ENCODE data around the gene PPY. TPM values are rescaled to one million over a fixed set of nuclear protein-coding genes. Genes with fewer than 3 reads are reported as not detected.
"Not testable (repeated sequence)": the region's sequence is repeated elsewhere in the genome, so short reads cannot be mapped to it uniquely, and the experiment has no call there.

The PPY gene
- total RNA-seq, 1 donor from 2014 or later = not detected

GRCh38 chr17:43966276-43966675, 24.0 kb upstream of the PPY start:
- no peak for DNase-seq (ENCODE audit: low read depth in 2 of 2)

GRCh38 chr17:43962479-43962878, 20.2 kb upstream of the PPY start:
- no peak for DNase-seq (ENCODE audit: low read depth in 2 of 2)

GRCh38 chr17:43961954-43962353, 19.7 kb upstream of the PPY start:
- DNase-seq (ENCODE audit: low read depth in 2 of 2) = no peak

- not testable (repeated sequence) for DNase-seq (ENCODE audit: low read depth in 2 of 2)
These were observed 19.0 kb upstream of the PPY start for GRCh38 chr17:43961292-43961691.

- peak in 1 of 2 donors; percentile 12 for DNase-seq (ENCODE audit: low read depth in 2 of 2)
These were observed 16.6 kb upstream of the PPY start for GRCh38 chr17:43958748-43959352.

- DNase-seq (ENCODE audit: low read depth in 2 of 2) = no peak
These were observed 13.9 kb upstream of the PPY start for GRCh38 chr17:43956222-43956621.

GRCh38 chr17:43953746-43954145, 11.5 kb upstream of the PPY start, which contains the start of gene PYY:
Gene PYY, minus strand, starts transcription at chr17:43953940. Its CDS starts 457 bp downstream, at chr17:43953483.
- DNase-seq (ENCODE audit: low read depth in 2 of 2) = no peak

GRCh38 chr17:43952724-43953666, 10.7 kb upstream of the PPY start:
- DNase-seq (ENCODE audit: low read depth in 2 of 2) = no peak

- DNase-seq (ENCODE audit: low read depth in 2 of 2) = peak in 1 of 2 donors; percentile 15
These were observed 10.1 kb upstream of the PPY start for GRCh38 chr17:43952351-43952723.

GRCh38 chr17:43951750-43952149, 9.5 kb upstream of the PPY start:
- no peak for DNase-seq (ENCODE audit: low read depth in 2 of 2)

GRCh38 chr17:43950554-43950953, 8.3 kb upstream of the PPY start:
- no peak for DNase-seq (ENCODE audit: low read depth in 2 of 2)

- DNase-seq (ENCODE audit: low read depth in 2 of 2) = no peak
These were observed 7.5 kb upstream of the PPY start for GRCh38 chr17:43949781-43950180.

GRCh38 chr17:43946781-43947180, 4.5 kb upstream of the PPY start:
- DNase-seq (ENCODE audit: low read depth in 2 of 2) = no peak

GRCh38 chr17:43945074-43945829, 3.0 kb upstream of the PPY start:
- no peak for DNase-seq (ENCODE audit: low read depth in 2 of 2)

- peak in 1 of 2 donors; percentile 25 for DNase-seq (ENCODE audit: low read depth in 2 of 2)
These were observed 1.6 kb downstream of the PPY start for GRCh38 chr17:43940630-43941029.

- no peak for DNase-seq (ENCODE audit: low read depth in 2 of 2)
These were observed 2.4 kb downstream of the PPY start for GRCh38 chr17:43939886-43940285.

GRCh38 chr17:43939452-43939851, 2.8 kb downstream of the PPY start:
- not testable (repeated sequence) for DNase-seq (ENCODE audit: low read depth in 2 of 2)

GRCh38 chr17:43938838-43939182, 3.5 kb downstream of the PPY start:
- no peak for DNase-seq (ENCODE audit: low read depth in 2 of 2)

- DNase-seq (ENCODE audit: low read depth in 2 of 2) = no peak
These were observed 5.8 kb downstream of the PPY start for GRCh38 chr17:43936434-43936833.

- DNase-seq (ENCODE audit: low read depth in 2 of 2) = no peak
These were observed 6.4 kb downstream of the PPY start for GRCh38 chr17:43935926-43936261.

- no peak for DNase-seq (ENCODE audit: low read depth in 2 of 2)
These were observed 6.9 kb downstream of the PPY start for GRCh38 chr17:43935204-43935925.

- no peak for DNase-seq (ENCODE audit: low read depth in 2 of 2)
These were observed 9.4 kb downstream of the PPY start for GRCh38 chr17:43932923-43933322.
